ENCODE results near the gene NMT2.

Gene NMT2

DNA sequence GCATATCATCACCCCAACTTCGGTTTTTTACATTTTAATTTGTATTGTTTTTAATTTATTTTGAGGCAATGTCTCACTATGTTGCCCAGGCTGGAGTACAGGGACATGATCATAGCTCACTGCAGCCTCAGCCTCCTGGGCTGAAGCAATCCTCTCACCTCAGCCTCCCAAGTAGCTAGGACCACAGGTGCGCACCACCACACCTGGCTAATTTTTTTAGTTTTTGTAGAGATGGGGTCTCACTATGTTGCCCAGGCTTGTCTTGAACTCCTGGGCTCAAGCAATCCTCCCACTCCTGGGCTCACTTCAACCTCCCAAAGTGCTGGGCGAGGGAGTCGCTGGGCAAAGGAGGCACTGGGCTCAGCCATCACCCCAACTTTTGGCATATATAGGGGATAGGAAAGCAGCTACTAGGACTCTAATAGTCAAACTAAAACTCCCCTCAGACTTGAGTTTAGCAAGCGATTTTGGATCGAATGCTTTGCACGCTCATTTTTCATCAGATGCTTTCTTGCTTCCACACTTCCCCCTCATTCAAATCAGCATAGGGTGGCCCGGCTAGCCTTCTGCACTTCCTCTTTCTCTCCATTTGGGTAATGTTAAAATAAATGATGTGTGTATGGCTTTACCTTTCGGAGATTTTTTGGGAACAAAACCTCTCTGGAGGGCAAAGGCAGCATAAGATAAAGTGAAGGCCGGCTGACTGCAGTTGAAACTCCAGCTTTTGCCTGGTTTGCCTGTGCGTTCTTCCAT, 20.8 kb upstream of the NMT2 start:
- no peak overlapping the region for H4K8ac ChIP-seq (ENCODE audit: low read depth, low read length)
- H3K4me3 ChIP-seq (ENCODE audit: low read length in 2 of 2), result no peak overlapping the region

DNA sequence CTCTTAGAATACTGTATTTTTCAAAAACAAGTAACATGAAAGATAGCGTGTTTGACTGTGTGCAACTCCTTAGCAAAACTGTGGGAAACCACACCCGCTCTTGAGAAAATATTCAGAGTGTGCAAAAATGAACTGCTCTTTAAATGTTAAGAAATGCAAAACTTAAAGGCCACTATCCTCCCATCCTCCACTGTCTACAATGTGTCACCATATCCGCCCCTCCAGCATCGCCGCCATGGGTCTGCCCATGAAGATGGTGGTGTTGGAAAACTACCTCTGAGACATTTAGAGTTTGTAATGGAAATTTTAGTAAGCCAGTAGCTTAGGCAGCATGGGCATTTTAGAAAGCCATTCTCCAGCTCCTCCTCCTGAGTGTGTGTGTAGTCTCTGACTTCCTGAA, 20.1 kb upstream of the NMT2 start:
- Histone ChIP-seq H2BK15ac (ENCODE audit: low read length) (no peak overlapping the region), H2AFZ (ENCODE audit: low read length) (no peak overlapping the region), H3K14ac (ENCODE audit: low read length) (no peak overlapping the region), H3K9ac (ENCODE audit: low read depth, low read length, poor library complexity) (no peak overlapping the region), H3K27me3 (ENCODE audit: control insufficient read depth in 3 of 3, insufficient read depth in 3 of 3, low read depth in 1 of 3, low read length in 3 of 3) (peaks cover 0 to 2% (median 0%) of the 10 kb centered on the region in 3 experiments), H3K4me3 (ENCODE audit: low read length in 2 of 2) (no peak overlapping the region), H2BK12ac (ENCODE audit: low read length) (no peak overlapping the region), H3K23ac (ENCODE audit: low read depth, low read length, poor library complexity) (no peak overlapping the region), H3K4me2 (ENCODE audit: insufficient read depth, low read length, poor library complexity, severe bottlenecking) (no peak overlapping the region), H3K18ac (ENCODE audit: low read length) (no peak overlapping the region), H3K4me1 (ENCODE audit: control insufficient read depth in 2 of 2, insufficient read depth in 1 of 2, low read depth in 1 of 2, low read length in 2 of 2) (no peaks in the 10 kb centered on the region), H3K9me3 (replicated peaks in 1 of 2; ENCODE audit: control insufficient read depth in 2 of 2, insufficient read depth in 1 of 2, low read depth in 1 of 2, low read length in 2 of 2) (no peaks in the 10 kb centered on the region), H4K91ac (ENCODE audit: low read depth, low read length, poor library complexity) (no peak overlapping the region), H2BK5ac (ENCODE audit: low read length) (no peak overlapping the region), H3K4ac (ENCODE audit: low read length) (no peak overlapping the region), H4K8ac (ENCODE audit: low read depth, low read length) (no peak overlapping the region), H2AK5ac (ENCODE audit: low read depth, low read length) (no peak overlapping the region), H3K27ac (replicated peaks; ENCODE audit: low read length) (no peak overlapping the region), H3K79me1 (ENCODE audit: low read depth, low read length) (no peaks in the 10 kb centered on the region), H3K36me3 (replicated peaks in 1 of 2; ENCODE audit: control insufficient read depth in 2 of 2, insufficient read depth in 2 of 2, low read length in 2 of 2) (no peaks in the 10 kb centered on the region), H2BK120ac (ENCODE audit: low read depth, low read length) (no peak overlapping the region)
- WGBS, 2 donors (ENCODE audit: extremely low coverage in 2 of 2, insufficient read length in 2 of 2, insufficient replicate concordance in 1 of 2), result no CpG with 5 or more reads among the region's 5 CpGs
- DNase-seq (ENCODE audit: low spot score), result no peak

More for the DNA sequence above, 20.8 kb upstream of the NMT2 start:
- Histone ChIP-seq H3K18ac (ENCODE audit: low read length) (no peak overlapping the region), H4K91ac (ENCODE audit: low read depth, low read length, poor library complexity) (no peak overlapping the region), H3K14ac (ENCODE audit: low read length) (no peak overlapping the region), H3K36me3 (replicated peaks in 1 of 2; ENCODE audit: control insufficient read depth in 2 of 2, insufficient read depth in 2 of 2, low read length in 2 of 2) (no peaks in the 10 kb centered on the region), H2BK5ac (ENCODE audit: low read length) (no peak overlapping the region), H3K27ac (replicated peaks; ENCODE audit: low read length) (no peak overlapping the region), H3K4me2 (ENCODE audit: insufficient read depth, low read length, poor library complexity, severe bottlenecking) (no peak overlapping the region), H3K9me3 (replicated peaks in 1 of 2; ENCODE audit: control insufficient read depth in 2 of 2, insufficient read depth in 1 of 2, low read depth in 1 of 2, low read length in 2 of 2) (no peaks in the 10 kb centered on the region), H3K4me1 (ENCODE audit: control insufficient read depth in 2 of 2, insufficient read depth in 1 of 2, low read depth in 1 of 2, low read length in 2 of 2) (no peaks in the 10 kb centered on the region), H3K79me1 (ENCODE audit: low read depth, low read length) (no peaks in the 10 kb centered on the region), H3K9ac (ENCODE audit: low read depth, low read length, poor library complexity) (no peak overlapping the region), H2AFZ (ENCODE audit: low read length) (no peak overlapping the region), H3K23ac (ENCODE audit: low read depth, low read length, poor library complexity) (no peak overlapping the region), H2BK120ac (ENCODE audit: low read depth, low read length) (no peak overlapping the region), H2BK12ac (ENCODE audit: low read length) (no peak overlapping the region), H2BK15ac (ENCODE audit: low read length) (no peak overlapping the region), H2AK5ac (ENCODE audit: low read depth, low read length) (no peak overlapping the region), H3K27me3 (ENCODE audit: control insufficient read depth in 3 of 3, insufficient read depth in 3 of 3, low read depth in 1 of 3, low read length in 3 of 3) (peaks cover 0 to 2% (median 0%) of the 10 kb centered on the region in 3 experiments), H3K4ac (ENCODE audit: low read length) (no peak overlapping the region)
- no CpG with 5 or more reads among the region's 11 CpGs for WGBS, 2 donors (ENCODE audit: extremely low coverage in 2 of 2, insufficient read length in 2 of 2, insufficient replicate concordance in 1 of 2)
- no peak for DNase-seq (ENCODE audit: low spot score)

DNA sequence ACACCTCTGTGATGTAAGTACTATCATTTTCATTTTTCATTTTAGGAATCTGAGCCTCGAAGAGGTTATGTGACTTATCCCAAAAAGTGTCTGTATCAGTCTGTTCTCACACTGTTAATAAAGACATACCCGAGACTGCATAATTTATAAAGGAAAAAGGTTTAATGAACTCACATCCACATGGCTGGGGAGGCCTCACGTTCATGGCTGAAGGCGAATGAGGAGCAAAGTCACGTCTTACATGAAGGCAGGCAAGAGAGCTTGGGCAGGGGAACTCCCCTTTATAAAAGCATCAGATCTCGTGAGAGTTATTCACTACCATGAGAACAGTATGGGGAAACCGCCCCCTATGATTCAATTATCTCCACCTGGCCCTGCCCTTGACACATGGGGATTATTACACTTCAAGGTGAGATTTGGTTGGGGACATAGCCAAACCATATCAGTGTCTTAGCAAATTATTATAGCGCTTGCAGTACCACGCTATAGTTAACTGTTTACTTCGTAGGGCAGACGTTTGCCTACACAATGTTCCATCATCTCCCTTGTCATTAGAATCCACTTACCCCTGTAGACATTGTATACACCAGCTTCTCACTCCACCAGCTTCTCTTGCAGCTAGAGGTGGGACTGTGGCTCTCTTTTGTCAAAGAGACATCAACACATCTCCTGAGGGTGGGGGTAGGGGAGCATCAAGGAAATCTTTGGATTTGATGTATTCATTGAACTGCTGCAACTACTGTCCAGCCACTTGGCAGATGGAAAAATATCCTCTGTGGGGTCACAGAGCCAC, 15.4 kb upstream of the NMT2 start:
- Histone ChIP-seq H3K4me1 (ENCODE audit: control insufficient read depth in 2 of 2, insufficient read depth in 1 of 2, low read depth in 1 of 2, low read length in 2 of 2) (no peaks in the 10 kb centered on the region), H3K27me3 (ENCODE audit: control insufficient read depth in 3 of 3, insufficient read depth in 3 of 3, low read depth in 1 of 3, low read length in 3 of 3) (no peaks in the 10 kb centered on the region), H3K9ac (ENCODE audit: low read depth, low read length, poor library complexity) (no peak overlapping the region), H3K4me2 (ENCODE audit: insufficient read depth, low read length, poor library complexity, severe bottlenecking) (no peak overlapping the region), H3K36me3 (replicated peaks in 1 of 2; ENCODE audit: control insufficient read depth in 2 of 2, insufficient read depth in 2 of 2, low read length in 2 of 2) (no peaks in the 10 kb centered on the region), H3K23ac (ENCODE audit: low read depth, low read length, poor library complexity) (no peak overlapping the region), H2BK12ac (ENCODE audit: low read length) (no peak overlapping the region), H4K8ac (ENCODE audit: low read depth, low read length) (no peak overlapping the region), H3K14ac (ENCODE audit: low read length) (no peak overlapping the region), H2AFZ (ENCODE audit: low read length) (no peak overlapping the region), H2BK120ac (ENCODE audit: low read depth, low read length) (no peak overlapping the region), H3K4ac (ENCODE audit: low read length) (no peak overlapping the region), H3K9me3 (replicated peaks in 1 of 2; ENCODE audit: control insufficient read depth in 2 of 2, insufficient read depth in 1 of 2, low read depth in 1 of 2, low read length in 2 of 2) (no peaks in the 10 kb centered on the region), H2BK15ac (ENCODE audit: low read length) (no peak overlapping the region), H3K79me1 (ENCODE audit: low read depth, low read length) (no peaks in the 10 kb centered on the region), H3K4me3 (ENCODE audit: low read length in 2 of 2) (peak overlapping the region in 1 of 2 donors; percentile 21), H3K18ac (ENCODE audit: low read length) (no peak overlapping the region), H4K91ac (ENCODE audit: low read depth, low read length, poor library complexity) (no peak overlapping the region), H3K27ac (replicated peaks; ENCODE audit: low read length) (no peak overlapping the region), H2AK5ac (ENCODE audit: low read depth, low read length) (no peak overlapping the region), H2BK5ac (ENCODE audit: low read length) (no peak overlapping the region)
- no CpG with 5 or more reads among the region's 11 CpGs for WGBS, 2 donors (ENCODE audit: extremely low coverage in 2 of 2, insufficient read length in 2 of 2, insufficient replicate concordance in 1 of 2)
- DNase-seq (ENCODE audit: low spot score), result no peak

DNA sequence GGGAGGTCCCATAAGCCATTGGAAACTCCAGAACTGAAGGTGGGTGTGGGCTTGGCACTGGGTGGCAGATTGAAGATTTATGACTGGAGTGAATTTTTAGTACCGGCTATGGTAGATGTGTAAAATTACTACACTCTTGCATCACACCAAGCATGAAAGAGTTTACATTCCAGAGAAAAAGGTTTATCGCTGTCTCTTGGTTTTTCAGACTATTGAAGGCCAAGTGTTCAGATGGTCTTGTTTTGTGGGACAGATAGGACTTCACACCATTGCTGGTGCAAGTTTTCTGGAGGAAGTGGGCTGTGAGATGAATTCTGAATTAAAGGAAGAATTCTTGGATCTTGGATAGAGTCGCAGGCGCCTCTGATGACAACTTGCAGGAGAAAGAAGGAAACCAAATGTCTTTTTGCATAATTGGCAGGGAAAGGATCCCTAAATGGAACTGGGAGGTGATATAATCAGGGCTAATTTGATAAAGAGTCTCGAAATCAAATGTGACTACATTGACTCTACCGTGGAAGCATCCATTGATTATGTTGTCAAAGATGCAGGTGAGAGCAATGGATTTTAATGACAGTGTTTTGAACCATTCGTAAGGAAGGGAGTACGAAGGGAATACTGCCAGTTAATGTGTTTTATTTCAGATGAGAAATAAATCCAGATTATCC, 14.2 kb upstream of the NMT2 start:
- H2AK5ac ChIP-seq (ENCODE audit: low read depth, low read length), result no peak overlapping the region
- no CpG with 5 or more reads among the region's 8 CpGs for WGBS, 2 donors (ENCODE audit: extremely low coverage in 2 of 2, insufficient read length in 2 of 2, insufficient replicate concordance in 1 of 2)
- H2AFZ ChIP-seq (ENCODE audit: low read length), result no peak overlapping the region
- no peaks in the 10 kb centered on the region for H3K36me3 ChIP-seq (replicated peaks in 1 of 2; ENCODE audit: control insufficient read depth in 2 of 2, insufficient read depth in 2 of 2, low read length in 2 of 2)
- no peak overlapping the region for H3K4me2 ChIP-seq (ENCODE audit: insufficient read depth, low read length, poor library complexity, severe bottlenecking)
- H4K8ac ChIP-seq (ENCODE audit: low read depth, low read length), result no peak overlapping the region
- no peak overlapping the region for H2BK5ac ChIP-seq (ENCODE audit: low read length)
- H2BK120ac ChIP-seq (ENCODE audit: low read depth, low read length), result no peak overlapping the region
- no peak overlapping the region for H3K23ac ChIP-seq (ENCODE audit: low read depth, low read length, poor library complexity)
- no peak overlapping the region for H4K91ac ChIP-seq (ENCODE audit: low read depth, low read length, poor library complexity)
- no peak overlapping the region for H3K14ac ChIP-seq (ENCODE audit: low read length)
- no peak overlapping the region for H3K9ac ChIP-seq (ENCODE audit: low read depth, low read length, poor library complexity)
- H3K79me1 ChIP-seq (ENCODE audit: low read depth, low read length), result no peaks in the 10 kb centered on the region
- H3K18ac ChIP-seq (ENCODE audit: low read length), result no peak overlapping the region
- no peaks in the 10 kb centered on the region for H3K9me3 ChIP-seq (replicated peaks in 1 of 2; ENCODE audit: control insufficient read depth in 2 of 2, insufficient read depth in 1 of 2, low read depth in 1 of 2, low read length in 2 of 2)
- DNase-seq (ENCODE audit: low spot score), result no peak
- H2BK12ac ChIP-seq (ENCODE audit: low read length), result no peak overlapping the region
- no peak overlapping the region for H3K4ac ChIP-seq (ENCODE audit: low read length)
- H3K27me3 ChIP-seq (ENCODE audit: control insufficient read depth in 3 of 3, insufficient read depth in 3 of 3, low read depth in 1 of 3, low read length in 3 of 3), result no peaks in the 10 kb centered on the region
- H3K4me1 ChIP-seq (ENCODE audit: control insufficient read depth in 2 of 2, insufficient read depth in 1 of 2, low read depth in 1 of 2, low read length in 2 of 2), result no peaks in the 10 kb centered on the region
- no peak overlapping the region for H2BK15ac ChIP-seq (ENCODE audit: low read length)
- no peak overlapping the region for H3K4me3 ChIP-seq (ENCODE audit: low read length in 2 of 2)
- no peak overlapping the region for H3K27ac ChIP-seq (replicated peaks; ENCODE audit: low read length)

Measured in neuronal stem cell (in vitro differentiated cells).